ENCODE measurements around the gene C19orf33. TPM values are rescaled to one million over a fixed set of nuclear protein-coding genes. Genes with fewer than 3 reads are reported as not detected.

C19orf33 gene
- total RNA-seq, 1 donor from 2014 or later: 1.6 TPM

DNA sequence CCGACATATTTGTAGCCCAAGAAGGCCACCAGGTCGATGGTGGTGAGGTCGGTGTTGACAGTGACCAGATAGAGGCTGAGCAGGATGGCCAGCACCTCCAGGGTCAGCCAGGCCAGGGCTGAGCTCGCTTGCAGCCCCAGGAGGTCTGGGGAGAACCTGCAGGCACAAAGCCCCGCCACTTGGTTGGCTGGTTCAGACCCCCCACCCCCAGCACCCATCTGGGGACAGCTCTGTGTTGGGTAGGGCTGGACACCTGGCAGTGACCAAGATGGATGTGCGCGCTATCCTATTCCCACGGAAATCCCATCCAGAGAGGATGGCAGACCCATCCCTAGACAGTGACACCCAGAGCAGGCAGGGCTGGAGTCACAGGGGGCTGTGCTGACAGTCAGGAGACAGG is 3.5 kb downstream of the C19orf33 start:
- Histone ChIP-seq H3K36me3 (peaks cover 44% of the 10 kb centered on the region), H3K9me3 (replicated peaks) (no peaks in the 10 kb centered on the region), H3K4me3 (no peak overlapping the region), H3K27ac (replicated peaks) (no peak overlapping the region), H3K27me3 (ENCODE audit: low read depth) (no peaks in the 10 kb centered on the region), H3K4me1 (peaks cover 13% of the 10 kb centered on the region)
- intact Hi-C loops (cut with micrococcal nuclease): no loop called here
- TF ChIP-seq, protein P1, sequence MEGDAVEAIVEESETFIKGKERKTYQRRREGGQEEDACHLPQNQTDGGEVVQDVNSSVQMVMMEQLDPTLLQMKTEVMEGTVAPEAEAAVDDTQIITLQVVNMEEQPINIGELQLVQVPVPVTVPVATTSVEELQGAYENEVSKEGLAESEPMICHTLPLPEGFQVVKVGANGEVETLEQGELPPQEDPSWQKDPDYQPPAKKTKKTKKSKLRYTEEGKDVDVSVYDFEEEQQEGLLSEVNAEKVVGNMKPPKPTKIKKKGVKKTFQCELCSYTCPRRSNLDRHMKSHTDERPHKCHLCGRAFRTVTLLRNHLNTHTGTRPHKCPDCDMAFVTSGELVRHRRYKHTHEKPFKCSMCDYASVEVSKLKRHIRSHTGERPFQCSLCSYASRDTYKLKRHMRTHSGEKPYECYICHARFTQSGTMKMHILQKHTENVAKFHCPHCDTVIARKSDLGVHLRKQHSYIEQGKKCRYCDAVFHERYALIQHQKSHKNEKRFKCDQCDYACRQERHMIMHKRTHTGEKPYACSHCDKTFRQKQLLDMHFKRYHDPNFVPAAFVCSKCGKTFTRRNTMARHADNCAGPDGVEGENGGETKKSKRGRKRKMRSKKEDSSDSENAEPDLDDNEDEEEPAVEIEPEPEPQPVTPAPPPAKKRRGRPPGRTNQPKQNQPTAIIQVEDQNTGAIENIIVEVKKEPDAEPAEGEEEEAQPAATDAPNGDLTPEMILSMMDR (IDR thresholded peaks at IDR 0.05; ENCODE audit: borderline replicate concordance): no peak
- DNase-seq: no peak

GRCh38 chr19:38308006-38308766 is 4.1 kb downstream of the C19orf33 start:
- Histone ChIP-seq H3K36me3 (peaks cover 44% of the 10 kb centered on the region), H3K27me3 (ENCODE audit: low read depth) (no peaks in the 10 kb centered on the region), H3K4me3 (no peak overlapping the region), H3K4me1 (peaks cover 13% of the 10 kb centered on the region), H3K9me3 (replicated peaks) (no peaks in the 10 kb centered on the region), H3K27ac (replicated peaks) (no peak overlapping the region)
- intact Hi-C loops (cut with micrococcal nuclease): no loop called here
- TF ChIP-seq, protein P1 (IDR thresholded peaks at IDR 0.05; ENCODE audit: borderline replicate concordance): no peak
- no peak for DNase-seq

DNA sequence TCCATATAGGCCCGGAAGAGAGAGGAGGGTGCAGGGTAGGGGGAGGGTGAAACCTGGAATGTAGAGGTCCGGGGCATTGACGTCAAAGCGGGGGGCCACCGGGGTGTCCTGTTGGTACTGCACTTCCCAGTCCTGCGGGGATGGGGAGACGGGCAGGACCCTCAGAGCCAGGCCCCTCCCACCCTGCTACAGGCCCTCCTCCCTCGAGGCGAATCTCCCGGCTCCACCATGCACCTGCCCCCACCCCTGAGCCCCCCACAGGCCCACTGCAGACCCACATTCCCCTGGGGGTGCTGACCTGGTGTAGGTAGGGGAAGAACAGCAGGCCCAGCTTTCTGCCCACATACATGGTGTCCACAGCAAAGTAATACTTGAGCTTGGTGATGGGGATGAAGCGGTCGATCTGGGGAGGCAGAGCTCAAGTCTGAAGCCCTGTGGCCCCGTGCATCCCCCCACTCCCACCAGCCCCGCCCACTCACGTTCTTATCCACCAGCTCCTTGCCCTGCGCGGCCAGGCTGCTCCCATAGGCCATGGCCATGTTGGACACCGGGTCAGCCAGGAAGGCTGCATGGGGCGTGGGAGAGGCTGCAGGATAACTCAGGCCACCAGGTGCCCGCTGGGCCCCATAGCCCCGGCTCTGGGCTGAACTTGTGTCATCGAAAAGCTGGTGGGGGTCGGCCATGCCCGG is 5.0 kb downstream of the C19orf33 start:
- peaks cover 12% of the 10 kb centered on the region for H3K4me1 ChIP-seq
- H3K36me3 ChIP-seq: peaks cover 44% of the 10 kb centered on the region
- H3K9me3 ChIP-seq (replicated peaks): no peaks in the 10 kb centered on the region

GRCh38 chr19:38309615-38310278 is 5.7 kb downstream of the C19orf33 start:
- no peaks in the 10 kb centered on the region for H3K9me3 ChIP-seq (replicated peaks)
- TF ChIP-seq, protein P1 (IDR thresholded peaks at IDR 0.05; ENCODE audit: borderline replicate concordance): no peak
- intact Hi-C loops (cut with micrococcal nuclease): no loop called here
- no peaks in the 10 kb centered on the region for H3K27me3 ChIP-seq (ENCODE audit: low read depth)
- peaks cover 44% of the 10 kb centered on the region for H3K36me3 ChIP-seq
- no peak for DNase-seq
- H3K4me3 ChIP-seq: no peak overlapping the region
- no peak overlapping the region for H3K27ac ChIP-seq (replicated peaks)
- H3K4me1 ChIP-seq: peaks cover 10% of the 10 kb centered on the region

More for the DNA sequence above, 5.0 kb downstream of the C19orf33 start:
- no peak overlapping the region for H3K4me3 ChIP-seq
- intact Hi-C loops (cut with micrococcal nuclease): no loop called here
- TF ChIP-seq, protein P1 (IDR thresholded peaks at IDR 0.05; ENCODE audit: borderline replicate concordance): no peak
- no peak for DNase-seq
- no peak overlapping the region for H3K27ac ChIP-seq (replicated peaks)
- H3K27me3 ChIP-seq (ENCODE audit: low read depth): no peaks in the 10 kb centered on the region

GRCh38 chr19:38310279-38310670 is 6.2 kb downstream of the C19orf33 start:
- TF ChIP-seq, protein P1 (IDR thresholded peaks at IDR 0.05; ENCODE audit: borderline replicate concordance): no peak
- no peaks in the 10 kb centered on the region for H3K9me3 ChIP-seq (replicated peaks)
- intact Hi-C loops (cut with micrococcal nuclease): no loop called here
- H3K4me1 ChIP-seq: peaks cover 14% of the 10 kb centered on the region
- H3K27ac ChIP-seq (replicated peaks): no peak overlapping the region
- no peaks in the 10 kb centered on the region for H3K27me3 ChIP-seq (ENCODE audit: low read depth)
- H3K4me3 ChIP-seq: no peak overlapping the region
- no peak for DNase-seq
- peaks cover 39% of the 10 kb centered on the region for H3K36me3 ChIP-seq
